GM12872 (cell line): ENCODE measurements around the gene EDEM1.

Experiments used
- CTCF ChIP-seq: IDR thresholded peaks from 3 replicates; pipeline ENCODE4 v1.5.1; 2011; ENCODE audit warnings: low read depth, mild to moderate bottlenecking, low read length, moderate library complexity; ENCODE audit not compliant: insufficient read depth

EDEM1 gene

GRCh38 chr3:5220667-5221431, 33.3 kb downstream of the EDEM1 start:
- no peak for TF ChIP-seq CTCF

DNA sequence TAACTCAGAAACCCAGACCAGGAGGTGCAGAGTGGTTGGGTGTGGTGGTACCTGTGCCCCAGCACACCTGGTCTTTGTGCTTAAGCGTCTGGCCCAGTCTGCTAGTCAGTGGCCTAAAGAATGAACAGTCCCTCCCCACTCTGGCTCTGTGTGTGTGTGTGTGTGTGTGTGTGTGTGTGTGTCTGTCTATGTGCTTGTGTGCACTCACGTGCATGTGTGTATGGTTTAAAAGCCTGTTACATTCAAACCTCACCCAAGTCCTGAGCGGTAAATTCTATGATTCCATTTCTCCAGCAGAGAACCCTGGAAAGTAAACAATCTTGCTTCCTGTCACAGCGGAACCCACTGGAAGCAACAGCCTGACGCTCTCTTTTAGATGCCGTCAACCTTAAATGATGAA, 34.2 kb downstream of the EDEM1 start:
- TF ChIP-seq CTCF, result no peak

DNA sequence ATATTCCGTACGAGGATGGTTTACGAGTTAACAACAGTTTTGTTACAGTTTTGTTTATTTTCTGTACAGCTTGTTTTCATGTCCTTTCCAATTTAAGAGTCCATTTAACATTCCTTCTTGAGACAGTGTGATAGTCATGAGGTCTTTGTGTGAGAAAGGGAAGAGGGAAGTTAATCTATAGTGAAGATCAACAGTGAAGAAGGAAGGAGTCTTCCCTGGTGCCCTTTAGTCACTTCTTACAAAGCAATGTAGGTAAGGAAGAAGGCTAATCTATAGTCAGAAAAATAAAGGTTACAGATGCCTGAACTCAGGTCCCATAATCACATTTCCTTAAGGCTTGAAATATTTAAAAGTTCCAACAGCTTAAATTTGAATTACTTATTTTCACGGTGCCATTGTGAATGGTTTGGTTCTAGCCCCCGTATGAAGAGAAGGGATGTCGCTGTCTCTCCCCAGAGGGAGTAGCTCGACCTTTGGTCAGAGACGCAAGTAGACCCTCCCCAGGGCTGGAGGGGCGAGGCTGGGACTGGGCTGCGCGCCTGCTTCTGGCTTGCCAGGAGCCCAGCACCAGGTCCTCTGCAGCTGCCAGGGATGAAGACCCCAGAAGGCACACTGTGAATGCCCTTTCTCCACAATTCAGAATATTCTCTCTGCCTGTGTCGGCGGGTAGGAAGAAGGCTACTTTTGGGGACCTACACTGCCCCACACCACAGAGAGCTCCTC, 34.9 kb downstream of the EDEM1 start:
- no peak for TF ChIP-seq CTCF

DNA sequence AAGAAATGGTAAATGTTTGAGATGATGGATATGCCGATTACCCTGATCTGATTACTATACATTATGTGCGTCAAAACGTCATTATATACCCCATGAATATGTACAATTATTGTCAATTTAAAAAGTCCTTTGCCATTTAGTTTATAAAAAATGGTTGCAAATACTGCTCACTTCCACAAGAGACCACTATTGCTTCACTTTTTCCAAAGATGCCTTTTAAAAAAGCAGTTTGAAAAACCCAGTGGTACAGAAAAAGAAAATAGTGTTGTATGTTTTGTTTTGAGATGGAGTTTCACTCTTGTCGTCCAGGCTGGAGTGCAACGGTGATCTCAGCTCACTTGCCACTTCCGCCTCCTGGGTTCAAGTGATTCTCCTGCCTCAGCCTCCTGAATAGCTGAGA, 39.3 kb downstream of the EDEM1 start:
- peak; percentile 27; the same call in 1 of the 3 replicates for TF ChIP-seq CTCF

DNA sequence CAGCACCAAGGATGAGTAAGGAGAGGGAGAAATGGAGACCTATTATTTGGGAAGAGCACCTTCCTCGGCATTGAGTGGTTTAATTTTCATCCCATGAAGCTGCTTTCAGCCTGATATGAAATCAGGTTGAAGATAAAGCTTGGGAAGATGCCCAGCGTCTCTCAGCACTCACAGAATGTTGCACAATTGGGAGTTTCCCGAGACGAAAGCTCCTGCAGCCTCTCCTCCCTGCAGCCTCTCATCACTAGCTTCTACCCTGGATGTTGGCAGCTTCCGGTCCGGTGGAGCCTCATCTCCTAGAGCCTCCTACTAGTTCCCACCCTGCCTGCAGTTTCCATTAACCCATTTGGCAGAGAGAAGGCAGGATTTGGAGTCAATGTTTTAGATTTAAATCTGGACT, 40.3 kb downstream of the EDEM1 start:
- TF ChIP-seq CTCF, result no peak

DNA sequence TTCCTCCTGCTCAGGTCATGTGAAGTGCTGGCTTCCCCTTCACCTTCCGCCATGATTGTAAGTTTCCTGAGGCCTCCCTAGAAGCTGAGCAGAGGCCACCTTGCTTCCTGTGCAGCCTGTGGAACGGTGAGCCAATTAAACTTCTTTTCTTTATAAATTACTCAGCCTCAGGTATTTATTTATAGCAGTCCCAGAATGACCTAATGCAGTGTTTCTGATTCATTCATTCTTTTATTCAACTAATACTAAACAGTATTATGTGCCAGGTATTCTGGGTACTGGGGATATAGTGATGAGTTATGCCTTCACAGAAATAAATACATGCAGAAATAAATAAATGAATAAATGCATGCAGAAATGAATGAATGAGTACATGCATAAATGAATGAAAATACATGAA, 41.9 kb downstream of the EDEM1 start:
- TF ChIP-seq CTCF, result no peak

DNA sequence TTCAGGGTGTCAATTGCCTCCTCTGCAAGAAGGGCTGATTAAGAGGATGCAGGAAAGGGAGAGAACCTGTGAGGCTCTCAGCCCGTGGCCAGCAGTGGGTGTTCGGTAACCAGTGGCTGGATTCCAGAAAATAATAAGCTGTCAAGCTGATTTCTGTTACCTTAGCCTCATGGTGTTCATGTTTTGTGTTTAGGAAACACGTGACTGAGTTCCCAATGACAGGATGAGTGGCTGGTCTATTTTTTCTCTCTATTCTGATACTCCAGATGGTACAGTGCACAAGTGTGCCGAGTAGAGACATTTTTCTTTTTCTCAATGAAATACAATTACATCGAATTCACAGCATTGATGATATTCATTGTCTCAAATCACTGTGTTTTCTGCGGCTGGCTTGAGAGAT, 43.6 kb downstream of the EDEM1 start:
- no peak for TF ChIP-seq CTCF
